HG03139 (cell line): ENCODE measurements around the gene PTPN13.
"Not testable (repeated sequence)": the region's sequence is repeated elsewhere in the genome, so short reads cannot be mapped to it uniquely, and the experiment has no call there.

Experiments used
- ATAC-seq: cut with Tn5 transposase; IDR thresholded peaks from one replicate; pipeline ENCODE4 v1.9.1; 2021; ENCODE audit not compliant: unreplicated experiment

Gene PTPN13

DNA sequence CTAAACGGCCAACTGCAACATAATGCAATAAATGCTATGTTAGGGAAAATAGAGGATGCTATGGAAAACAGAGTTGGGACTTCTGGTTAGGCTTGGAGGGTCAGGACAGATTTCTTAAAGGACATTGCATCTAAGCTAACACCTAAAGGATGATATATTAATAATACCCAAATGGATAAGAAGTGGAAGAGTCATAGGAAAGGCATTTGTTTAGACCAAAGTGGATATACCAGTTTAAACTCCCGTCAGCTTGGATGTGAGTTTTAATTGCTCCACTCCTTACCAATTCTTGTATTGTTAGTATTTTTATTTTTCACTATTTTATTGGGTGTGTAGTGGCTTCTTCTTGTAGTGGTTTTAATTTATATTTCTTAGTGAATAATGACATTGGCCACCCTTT, 93.9 kb downstream of the PTPN13 start:
- no peak for ATAC-seq

DNA sequence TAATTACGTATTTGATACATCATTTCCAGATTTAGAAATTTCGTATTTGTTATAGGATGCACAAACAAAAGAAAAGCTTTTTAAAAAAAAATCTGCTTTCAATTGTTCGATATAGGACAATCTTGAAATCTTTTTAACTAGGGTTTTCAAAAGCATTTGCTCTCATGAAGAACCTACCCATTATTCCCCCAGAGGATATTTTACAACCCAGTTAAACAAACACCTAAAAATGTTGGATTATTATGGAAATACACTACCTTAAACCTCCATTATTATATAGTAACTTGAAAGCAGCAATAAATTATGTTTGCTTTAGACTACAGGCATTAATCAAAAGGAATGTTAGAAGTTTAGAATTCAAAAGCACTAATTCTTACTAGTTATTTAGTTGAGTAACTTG, 110.5 kb downstream of the PTPN13 start:
- no peak for ATAC-seq

GRCh38 chr4:86706923-86707597, 112.9 kb downstream of the PTPN13 start:
- no peak for ATAC-seq

GRCh38 chr4:86717651-86718050, 123.5 kb downstream of the PTPN13 start:
- ATAC-seq = peak; percentile 63

DNA sequence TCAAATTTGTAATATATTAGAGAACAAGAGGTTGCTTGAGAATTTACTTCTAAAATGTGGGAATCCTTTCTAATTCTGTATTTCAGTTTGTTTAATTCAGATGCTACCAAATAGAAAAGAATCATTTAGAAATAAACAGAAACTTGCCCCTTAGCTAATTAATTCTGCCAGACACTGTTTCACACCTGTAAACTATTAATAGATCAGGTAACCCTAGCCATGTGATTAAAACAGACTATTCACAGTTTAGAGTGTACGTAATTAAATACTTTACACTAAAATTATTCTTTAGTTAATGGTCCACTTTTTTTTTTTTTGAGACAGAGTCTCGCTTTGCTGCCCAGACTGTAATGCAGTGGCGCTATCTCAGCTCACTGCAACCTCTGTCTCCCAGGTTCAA, 124.0 kb downstream of the PTPN13 start:
- no peak for ATAC-seq

- not testable (repeated sequence) for ATAC-seq
Observed at GRCh38 chr4:86719149-86719548, 125.0 kb downstream of the PTPN13 start.

- ATAC-seq = no peak
Observed at GRCh38 chr4:86720508-86721068, 126.5 kb downstream of the PTPN13 start.

- ATAC-seq = no peak
Observed at GRCh38 chr4:86721412-86721811, 127.3 kb downstream of the PTPN13 start.

GRCh38 chr4:86730310-86730709, 136.2 kb downstream of the PTPN13 start:
- ATAC-seq = no peak

GRCh38 chr4:86737244-86737643, 143.1 kb downstream of the PTPN13 start:
- ATAC-seq = no peak

GRCh38 chr4:86741846-86742245, 147.7 kb downstream of the PTPN13 start:
- no peak for ATAC-seq

GRCh38 chr4:86744570-86744969, 150.5 kb downstream of the PTPN13 start:
- ATAC-seq = no peak

DNA sequence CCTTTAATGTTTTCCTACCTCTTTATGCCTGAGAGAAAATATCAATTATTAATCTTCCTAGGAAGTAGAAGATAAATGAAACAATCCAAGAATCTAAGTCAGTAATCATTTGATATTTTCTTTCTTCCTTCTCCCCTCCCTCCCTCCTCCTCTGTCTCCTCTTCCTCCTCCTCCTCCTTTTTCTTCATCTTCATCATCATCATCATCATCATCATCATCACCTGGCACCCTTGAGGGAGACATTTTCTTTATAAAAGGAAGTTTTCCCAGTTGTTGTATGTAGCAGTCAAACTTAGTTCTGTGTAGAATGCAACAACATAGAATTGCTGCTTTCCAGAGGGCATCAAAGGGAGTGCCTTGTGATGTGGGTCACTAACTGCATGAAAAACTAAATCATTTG, 155.0 kb downstream of the PTPN13 start:
- no peak for ATAC-seq

- ATAC-seq = no peak
Observed at GRCh38 chr4:86755388-86755787, 161.3 kb downstream of the PTPN13 start.

DNA sequence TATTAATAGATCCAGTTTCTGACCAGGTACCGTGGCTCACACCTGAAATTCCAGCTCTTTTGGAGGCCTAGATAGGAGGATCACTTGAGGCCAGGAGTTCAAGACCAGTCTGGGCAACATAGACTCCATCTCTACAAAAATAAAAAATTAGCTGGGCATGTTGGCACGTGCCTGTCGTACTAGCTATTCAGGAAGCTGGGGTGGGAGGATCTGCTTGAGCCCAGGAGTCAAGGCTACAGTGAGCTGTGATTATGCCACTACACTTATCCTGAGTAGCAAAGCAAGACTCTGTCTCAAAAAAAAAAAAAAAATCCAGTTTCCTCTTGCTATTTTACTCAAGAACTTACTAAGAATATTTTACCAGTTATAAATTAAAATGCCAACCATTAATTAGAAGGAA, 163.4 kb downstream of the PTPN13 start:
- ATAC-seq = no peak

DNA sequence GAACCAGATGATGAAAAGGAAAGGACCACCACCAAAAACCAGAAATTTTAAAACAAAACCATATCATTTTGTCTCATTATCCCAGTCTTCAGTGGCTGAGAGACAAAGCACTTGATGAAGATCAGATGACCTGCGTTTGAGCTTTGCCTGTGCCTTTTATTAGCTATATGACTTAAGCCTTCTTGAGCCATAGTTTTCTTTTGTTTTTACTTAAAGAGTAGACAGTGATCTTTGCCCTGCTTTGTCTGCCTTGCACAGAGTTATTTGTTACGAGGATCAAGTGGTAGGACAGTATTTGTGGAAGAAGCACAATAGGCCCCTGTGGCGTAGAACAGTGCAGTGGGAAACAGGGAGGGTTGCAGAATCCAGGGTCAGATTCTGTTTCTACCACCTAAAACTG, 165.2 kb downstream of the PTPN13 start:
- ATAC-seq = no peak

GRCh38 chr4:86762649-86763048, 168.5 kb downstream of the PTPN13 start:
- ATAC-seq = no peak

DNA sequence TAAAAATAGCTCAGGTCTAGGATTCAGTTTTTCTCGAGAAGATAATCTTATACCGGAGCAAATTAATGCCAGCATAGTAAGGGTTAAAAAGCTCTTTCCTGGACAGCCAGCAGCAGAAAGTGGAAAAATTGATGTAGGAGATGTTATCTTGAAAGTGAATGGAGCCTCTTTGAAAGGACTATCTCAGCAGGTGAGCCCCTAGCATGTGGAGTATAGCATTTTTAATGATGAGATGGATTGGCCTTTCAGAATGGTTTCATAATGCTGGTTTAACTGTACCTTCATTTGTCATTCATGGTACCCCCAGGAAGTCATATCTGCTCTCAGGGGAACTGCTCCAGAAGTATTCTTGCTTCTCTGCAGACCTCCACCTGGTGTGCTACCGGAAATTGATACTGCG, 175.7 kb downstream of the PTPN13 start:
- no peak for ATAC-seq

- ATAC-seq = no peak
Observed at GRCh38 chr4:86771141-86771540, 177.0 kb downstream of the PTPN13 start.

- ATAC-seq = no peak
Observed at GRCh38 chr4:86775061-86775460, 180.9 kb downstream of the PTPN13 start.

GRCh38 chr4:86778175-86778574, 184.1 kb downstream of the PTPN13 start:
- ATAC-seq = no peak

GRCh38 chr4:86788826-86789225, 194.7 kb downstream of the PTPN13 start:
- no peak for ATAC-seq

GRCh38 chr4:86791126-86791525, 197.0 kb downstream of the PTPN13 start:
- ATAC-seq = no peak
